T-helper 2 cell treated with Interferon-gamma antibody and Interleukin-4, amounts not matched to agents 5 μg/mL and 100 μg/mL, for 36 hours (primary cell): ENCODE results near the gene SLC16A13.

Experiments used
- DNase-seq: peaks from one replicate; pipeline ENCODE4 v3.0.0; 2021; ENCODE audit warnings: low spot score
- H3K27ac Mint-ChIP-seq: one replicate; pipeline ENCODE4 v1.8.0; 2021; ENCODE audit warnings: mild to moderate bottlenecking, mixed read lengths
- H3K27me3 Mint-ChIP-seq: one replicate; pipeline ENCODE4 v1.8.0; 2021; ENCODE audit warnings: low read depth, mixed read lengths
- H3K36me3 Mint-ChIP-seq: one replicate; pipeline ENCODE4 v1.8.0; 2021; ENCODE audit warnings: low read depth, mixed read lengths
- H3K4me1 Mint-ChIP-seq: one replicate; pipeline ENCODE4 v1.8.0; 2021; ENCODE audit warnings: low read depth, mixed read lengths
- H3K4me3 Mint-ChIP-seq: one replicate; pipeline ENCODE4 v1.8.0; 2022; ENCODE audit warnings: mild to moderate bottlenecking, moderate library complexity, mixed read lengths
- H3K9me3 Mint-ChIP-seq: one replicate; pipeline ENCODE4 v1.8.0; 2021; ENCODE audit warnings: mixed read lengths

SLC16A13 gene

DNA sequence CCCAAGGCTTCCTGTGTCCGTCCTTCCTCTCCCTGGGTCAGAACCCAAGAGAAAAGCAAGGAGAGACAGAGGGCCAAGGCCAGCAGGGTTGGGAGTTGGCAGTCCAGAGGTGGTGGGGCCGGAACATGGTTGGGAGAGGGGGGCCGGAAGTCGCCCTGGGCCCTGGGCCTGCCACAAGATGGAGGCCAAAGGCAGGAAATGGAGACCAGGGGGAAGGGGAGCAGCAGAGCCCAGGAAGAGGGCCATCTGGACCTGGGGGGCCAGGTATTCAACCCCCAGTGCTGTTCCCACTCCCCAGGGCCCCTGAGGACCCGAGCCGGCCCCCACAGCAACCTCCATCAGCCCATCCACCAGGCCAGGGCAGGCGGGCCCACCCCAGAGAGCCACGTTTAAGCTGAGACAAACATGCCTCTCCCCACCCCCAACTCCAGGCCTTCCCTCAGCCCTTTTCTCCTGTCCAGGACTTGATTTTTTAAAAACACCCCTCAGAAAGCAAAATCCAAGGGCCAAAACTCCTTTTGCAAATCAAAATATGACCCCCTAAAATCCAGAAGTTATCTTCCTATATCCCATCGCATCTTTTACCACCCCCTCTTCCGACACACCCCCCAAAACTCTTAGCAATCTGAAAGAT lies 17.4 kb upstream of the SLC16A13 start:
- peaks cover 35% of the 10 kb centered on the region for H3K36me3 Mint-ChIP-seq
- H3K4me3 Mint-ChIP-seq: peak overlapping the region; percentile 10
- no peaks in the 10 kb centered on the region for H3K9me3 Mint-ChIP-seq
- no peaks in the 10 kb centered on the region for H3K27me3 Mint-ChIP-seq
- peak overlapping the region; percentile 99 for H3K27ac Mint-ChIP-seq
- peaks cover 69% of the 10 kb centered on the region for H3K4me1 Mint-ChIP-seq
- no peak for DNase-seq

DNA sequence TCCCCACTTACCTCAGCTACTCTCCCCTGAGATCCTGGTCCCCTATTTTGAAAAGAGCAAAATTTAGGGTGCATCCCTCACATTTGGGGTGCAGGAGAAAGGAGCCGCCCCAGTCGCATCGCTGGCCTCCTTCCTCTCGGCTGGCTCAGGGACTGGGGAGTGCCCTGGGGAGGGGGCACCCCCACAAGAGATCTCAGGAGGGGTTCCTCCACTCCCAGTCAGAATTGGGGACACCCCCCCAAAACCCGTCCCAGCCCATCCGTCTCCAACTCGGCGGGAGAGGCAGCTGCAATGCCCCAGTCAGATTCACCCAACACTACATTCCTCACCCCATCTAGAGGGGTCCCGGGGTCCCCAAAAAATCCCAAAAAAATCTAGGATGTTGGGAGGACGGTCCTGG lies 16.4 kb upstream of the SLC16A13 start:
- H3K4me1 Mint-ChIP-seq: peaks cover 64% of the 10 kb centered on the region
- H3K27ac Mint-ChIP-seq: no peak overlapping the region
- no peak overlapping the region for H3K4me3 Mint-ChIP-seq

DNA sequence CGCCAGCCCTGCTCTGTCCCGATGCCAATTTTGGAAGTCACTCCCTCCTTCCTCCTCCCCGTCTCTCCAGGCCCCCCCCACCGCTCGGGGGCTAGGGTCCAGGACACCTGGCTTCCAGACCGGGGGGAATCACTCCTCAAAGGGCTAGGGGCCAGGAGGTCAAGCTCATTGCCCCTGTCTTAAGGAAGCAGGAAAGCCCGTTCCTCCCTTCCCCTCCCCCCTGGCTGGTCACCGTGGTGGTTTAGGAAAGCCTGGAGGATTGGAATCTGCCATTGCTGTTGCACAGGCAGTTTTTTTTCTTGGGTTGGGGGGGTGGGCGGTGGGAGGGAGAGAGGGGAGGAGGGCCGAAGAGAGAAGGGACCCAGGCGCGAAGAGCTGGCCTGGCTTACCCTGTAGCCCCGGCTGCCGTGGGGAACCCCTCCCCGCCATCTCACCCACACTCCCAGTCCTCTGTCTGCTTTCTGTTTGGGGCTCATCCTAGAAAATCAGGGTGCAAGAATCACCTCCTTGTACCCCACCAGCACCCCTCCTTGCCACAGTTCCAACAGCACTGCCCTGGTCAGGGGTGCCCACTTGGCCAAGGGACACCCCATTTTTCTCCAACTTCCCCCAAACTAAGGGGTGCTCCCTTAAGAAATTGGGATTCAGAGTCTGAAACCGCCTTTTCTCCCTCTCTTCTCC lies 15.8 kb upstream of the SLC16A13 start:
- Mint-ChIP-seq H3K36me3 (peaks cover 25% of the 10 kb centered on the region), H3K9me3 (no peaks in the 10 kb centered on the region), H3K27ac (peak overlapping the region; percentile 67), H3K27me3 (no peaks in the 10 kb centered on the region), H3K4me1 (peaks cover 65% of the 10 kb centered on the region), H3K4me3 (no peak overlapping the region)
- no peak for DNase-seq

More for the DNA sequence above, 16.4 kb upstream of the SLC16A13 start:
- H3K27me3 Mint-ChIP-seq: no peaks in the 10 kb centered on the region
- no peak for DNase-seq
- no peaks in the 10 kb centered on the region for H3K9me3 Mint-ChIP-seq
- peaks cover 26% of the 10 kb centered on the region for H3K36me3 Mint-ChIP-seq

- H3K4me3 Mint-ChIP-seq: peak overlapping the region; percentile 45
- H3K27ac Mint-ChIP-seq: peak overlapping the region; percentile 26
- no peaks in the 10 kb centered on the region for H3K27me3 Mint-ChIP-seq
- H3K9me3 Mint-ChIP-seq: no peaks in the 10 kb centered on the region
- peaks cover 19% of the 10 kb centered on the region for H3K36me3 Mint-ChIP-seq
- no peak for DNase-seq
- peaks cover 56% of the 10 kb centered on the region for H3K4me1 Mint-ChIP-seq
These were observed 14.7 kb upstream of the SLC16A13 start for GRCh38 chr17:7020894-7021664.

DNA sequence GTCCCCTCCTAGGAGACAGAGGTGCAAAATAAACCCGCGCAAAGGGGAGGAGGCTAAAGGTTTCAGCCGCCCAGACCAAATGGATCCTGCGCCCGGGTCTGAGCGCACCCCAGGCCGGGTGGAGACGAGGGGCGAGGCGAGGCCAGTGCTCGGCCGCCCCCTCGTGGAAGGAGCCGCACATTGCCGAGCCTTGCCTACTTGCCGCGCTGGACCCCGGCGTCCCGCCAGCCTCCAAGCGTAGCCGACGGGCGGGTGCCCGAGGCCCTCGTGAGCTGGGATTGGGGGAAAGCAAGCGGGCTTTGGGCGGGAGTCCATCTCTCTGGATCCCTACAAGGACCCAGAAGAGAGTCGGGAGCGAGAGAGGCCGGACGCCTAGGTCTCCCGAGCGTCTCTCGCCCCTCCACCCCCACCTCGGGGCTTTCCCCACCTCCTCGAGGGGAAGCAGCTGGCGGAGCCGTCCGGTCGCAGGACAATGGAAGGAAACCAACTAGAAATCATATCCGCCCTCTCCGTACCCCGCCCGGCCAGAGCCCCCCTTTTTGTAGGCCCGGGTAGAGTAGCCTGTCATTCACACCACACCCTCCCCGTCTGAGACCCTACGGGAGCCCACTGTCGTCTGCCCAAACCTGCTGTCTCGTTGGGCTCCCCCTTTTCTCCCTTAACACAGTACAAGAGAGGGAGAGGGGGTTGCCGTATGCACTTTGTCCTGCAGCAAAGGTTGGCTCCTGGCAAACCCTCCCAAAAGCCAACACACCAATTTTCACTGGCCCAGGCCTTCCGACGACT lies 13.6 kb upstream of the SLC16A13 start:
- Mint-ChIP-seq H3K27me3 (no peaks in the 10 kb centered on the region), H3K9me3 (no peaks in the 10 kb centered on the region), H3K4me3 (peak overlapping the region; percentile 45), H3K36me3 (peaks cover 8% of the 10 kb centered on the region), H3K27ac (peak overlapping the region; percentile 47), H3K4me1 (peaks cover 46% of the 10 kb centered on the region)
- peak; percentile 79 for DNase-seq

- Mint-ChIP-seq H3K27me3 (no peaks in the 10 kb centered on the region), H3K4me1 (peaks cover 38% of the 10 kb centered on the region), H3K9me3 (no peaks in the 10 kb centered on the region), H3K27ac (peak within 1 kb of the TSS; percentile 47), H3K4me3 (peak within 1 kb of the TSS; percentile 45), H3K36me3 (peaks cover under 1% of the 10 kb centered on the region)
- no peak for DNase-seq
These were observed 12.8 kb upstream of the SLC16A13 start, which contains the start of gene BCL6B for GRCh38 chr17:7022781-7023571. TSS of gene BCL6B (plus strand) at chr17:7023050. CDS start at chr17:7023672, 622 bp downstream.

DNA sequence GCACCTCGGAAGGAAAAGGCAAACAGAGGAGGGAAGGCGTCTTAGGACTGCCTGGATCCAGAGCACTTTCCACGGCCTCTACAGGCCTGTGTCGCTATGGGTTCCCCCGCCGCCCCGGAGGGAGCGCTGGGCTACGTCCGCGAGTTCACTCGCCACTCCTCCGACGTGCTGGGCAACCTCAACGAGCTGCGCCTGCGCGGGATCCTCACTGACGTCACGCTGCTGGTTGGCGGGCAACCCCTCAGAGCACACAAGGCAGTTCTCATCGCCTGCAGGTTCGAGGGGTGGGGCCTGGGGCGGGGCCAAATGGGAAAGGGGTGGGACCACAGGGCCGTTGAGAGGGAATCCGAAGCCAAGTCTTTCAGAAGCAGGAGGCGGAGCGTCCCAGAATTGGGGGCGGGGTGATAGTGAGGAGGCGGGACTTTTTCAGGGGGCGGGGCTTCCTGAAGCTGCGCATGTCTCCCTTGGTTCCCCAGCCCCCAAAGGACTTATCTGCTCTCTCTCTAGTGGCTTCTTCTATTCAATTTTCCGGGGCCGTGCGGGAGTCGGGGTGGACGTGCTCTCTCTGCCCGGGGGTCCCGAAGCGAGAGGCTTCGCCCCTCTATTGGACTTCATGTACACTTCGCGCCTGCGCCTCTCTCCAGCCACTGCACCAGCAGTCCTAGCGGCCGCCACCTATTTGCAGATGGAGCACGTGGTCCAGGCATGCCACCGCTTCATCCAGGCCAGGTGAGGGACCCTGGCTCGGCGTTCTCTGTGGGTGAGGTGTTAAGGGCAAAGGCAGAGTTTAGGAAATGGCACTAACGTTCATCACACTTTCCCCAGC lies 12.0 kb upstream of the SLC16A13 start:
- peak overlapping the region; percentile 45 for H3K4me3 Mint-ChIP-seq
- H3K27me3 Mint-ChIP-seq: no peaks in the 10 kb centered on the region
- peak; percentile 93 for DNase-seq

GRCh38 chr17:7024402-7024785 lies 11.4 kb upstream of the SLC16A13 start:
- no peak overlapping the region for H3K27ac Mint-ChIP-seq

More for the DNA sequence above, 12.0 kb upstream of the SLC16A13 start:
- Mint-ChIP-seq H3K9me3 (no peaks in the 10 kb centered on the region), H3K36me3 (no peaks in the 10 kb centered on the region), H3K27ac (peak overlapping the region; percentile 47), H3K4me1 (peaks cover 33% of the 10 kb centered on the region)

DNA sequence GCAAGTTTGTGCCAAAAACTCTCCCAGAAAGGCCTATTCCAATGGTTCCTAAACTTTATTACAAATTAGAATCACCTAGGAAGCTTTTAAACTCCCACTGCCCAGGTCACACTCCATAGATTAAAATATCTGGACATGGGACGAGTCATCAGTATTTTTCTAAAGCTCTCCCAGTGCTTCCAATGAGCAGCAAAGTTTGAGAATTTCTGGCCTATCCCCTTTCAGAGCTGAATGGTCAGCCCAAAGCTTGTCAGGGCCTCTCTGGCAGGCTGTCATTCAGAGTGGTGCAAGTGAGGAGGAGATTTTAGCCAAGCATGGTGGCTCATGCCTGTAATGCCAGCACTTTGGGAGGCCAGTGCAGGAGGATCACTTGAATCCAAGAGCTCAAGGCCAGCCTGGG lies 10.6 kb upstream of the SLC16A13 start:
- no peak overlapping the region for H3K4me3 Mint-ChIP-seq
- H3K27me3 Mint-ChIP-seq: no peaks in the 10 kb centered on the region
- no peak overlapping the region for H3K27ac Mint-ChIP-seq
- H3K36me3 Mint-ChIP-seq: no peaks in the 10 kb centered on the region
- H3K9me3 Mint-ChIP-seq: no peaks in the 10 kb centered on the region
- H3K4me1 Mint-ChIP-seq: peaks cover 44% of the 10 kb centered on the region
- no peak for DNase-seq

More at GRCh38 chr17:7024402-7024785, 11.4 kb upstream of the SLC16A13 start:
- Mint-ChIP-seq H3K36me3 (no peaks in the 10 kb centered on the region), H3K4me3 (no peak overlapping the region), H3K27me3 (no peaks in the 10 kb centered on the region), H3K9me3 (no peaks in the 10 kb centered on the region), H3K4me1 (peaks cover 38% of the 10 kb centered on the region)
- no peak for DNase-seq

DNA sequence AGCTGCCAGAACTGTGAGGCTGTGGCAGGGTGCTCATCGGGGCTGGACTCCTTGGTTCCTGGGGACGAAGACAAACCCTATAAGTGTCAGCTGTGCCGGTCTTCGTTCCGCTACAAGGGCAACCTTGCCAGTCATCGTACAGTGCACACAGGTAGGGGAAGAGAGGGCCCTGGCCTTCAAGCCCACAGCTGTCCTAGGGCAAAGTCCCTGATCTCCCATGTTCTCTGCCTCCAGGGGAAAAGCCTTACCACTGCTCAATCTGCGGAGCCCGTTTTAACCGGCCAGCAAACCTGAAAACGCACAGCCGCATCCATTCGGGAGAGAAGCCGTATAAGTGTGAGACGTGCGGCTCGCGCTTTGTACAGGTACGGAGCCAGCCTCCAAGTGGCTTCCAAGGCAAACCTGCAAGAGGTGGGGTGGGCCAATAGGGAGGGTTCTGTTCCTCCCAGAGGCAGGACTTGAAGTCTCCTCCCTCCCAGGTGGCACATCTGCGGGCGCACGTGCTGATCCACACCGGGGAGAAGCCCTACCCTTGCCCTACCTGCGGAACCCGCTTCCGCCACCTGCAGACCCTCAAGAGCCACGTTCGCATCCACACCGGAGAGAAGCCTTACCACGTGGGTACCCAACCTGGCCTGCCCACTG lies 9.2 kb upstream of the SLC16A13 start:
- H3K27me3 Mint-ChIP-seq: no peaks in the 10 kb centered on the region
- H3K36me3 Mint-ChIP-seq: no peaks in the 10 kb centered on the region
- no peak overlapping the region for H3K4me3 Mint-ChIP-seq
- no peak for DNase-seq
- H3K27ac Mint-ChIP-seq: no peak overlapping the region
- H3K9me3 Mint-ChIP-seq: no peaks in the 10 kb centered on the region
- peaks cover 40% of the 10 kb centered on the region for H3K4me1 Mint-ChIP-seq

DNA sequence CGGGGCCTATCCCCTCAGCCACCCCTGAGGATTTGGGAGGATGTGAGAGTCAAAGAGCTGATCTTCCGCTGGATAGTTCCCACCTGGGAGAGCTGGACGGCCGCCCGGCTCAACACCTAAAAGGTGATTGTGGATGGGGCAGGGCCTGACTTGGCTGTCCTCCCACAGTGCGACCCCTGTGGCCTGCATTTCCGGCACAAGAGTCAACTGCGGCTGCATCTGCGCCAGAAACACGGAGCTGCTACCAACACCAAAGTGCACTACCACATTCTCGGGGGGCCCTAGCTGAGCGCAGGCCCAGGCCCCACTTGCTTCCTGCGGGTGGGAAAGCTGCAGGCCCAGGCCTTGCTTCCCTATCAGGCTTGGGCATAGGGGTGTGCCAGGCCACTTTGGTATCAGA lies 8.5 kb upstream of the SLC16A13 start:
- Mint-ChIP-seq H3K27me3 (no peaks in the 10 kb centered on the region), H3K9me3 (no peaks in the 10 kb centered on the region), H3K36me3 (no peaks in the 10 kb centered on the region), H3K4me1 (peaks cover 41% of the 10 kb centered on the region), H3K4me3 (no peak overlapping the region), H3K27ac (no peak overlapping the region)
- DNase-seq: no peak

DNA sequence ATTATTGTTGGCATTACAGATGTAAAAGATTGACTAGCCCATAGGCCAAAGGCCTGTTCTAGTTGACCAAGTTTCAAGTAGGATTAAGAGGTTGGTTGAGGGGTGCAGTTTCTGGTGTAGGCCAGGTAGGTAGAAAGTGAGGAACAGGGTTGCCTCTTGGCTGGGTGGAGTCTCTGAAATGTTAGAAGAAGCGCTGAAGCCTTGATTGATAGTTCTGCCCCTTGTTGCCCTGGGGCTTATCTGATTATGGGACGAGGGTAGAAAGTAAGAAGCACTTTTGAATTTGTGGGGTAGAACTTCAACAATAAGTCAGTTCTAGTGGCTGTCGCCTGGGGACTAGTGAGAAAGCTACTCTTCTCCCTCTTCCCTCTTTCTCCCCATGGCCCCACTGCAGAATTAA lies 6.7 kb upstream of the SLC16A13 start:
- peak overlapping the region; percentile 81 for H3K27ac Mint-ChIP-seq
- no peaks in the 10 kb centered on the region for H3K27me3 Mint-ChIP-seq
- peak overlapping the region; percentile 5 for H3K4me3 Mint-ChIP-seq
- H3K36me3 Mint-ChIP-seq: no peaks in the 10 kb centered on the region
- peaks cover 36% of the 10 kb centered on the region for H3K4me1 Mint-ChIP-seq
- H3K9me3 Mint-ChIP-seq: no peaks in the 10 kb centered on the region
- no peak for DNase-seq
